Hypothalamus (tissue), 51 donors: ENCODE measurements around the gene FKBP6.
"Not testable (repeated sequence)": the region's sequence is repeated elsewhere in the genome, so short reads cannot be mapped to it uniquely, and the experiment has no call there.

Source experiments
- DNase-seq, 51 donors: peaks; one replicate each; lab custom pipeline; 2025; lab: John Stamatoyannopoulos, UW

FKBP6 gene

GRCh38 chr7:73327922-73328321, at the start of gene FKBP6, which contains the start of gene TRIM50:
TSS of gene FKBP6 (plus strand) at chr7:73328161. CDS start at chr7:73328429, 268 bp downstream.
TSS of gene TRIM50 (minus strand) at chr7:73328082. CDS start at chr7:73324787, 3,295 bp downstream.
- DNase-seq, result not testable (repeated sequence)

GRCh38 chr7:73297235-73297634, 30.7 kb upstream of the FKBP6 start:
- DNase-seq, result not testable (repeated sequence)

- DNase-seq, result not testable (repeated sequence)
Measured at GRCh38 chr7:73297706-73298105, 30.3 kb upstream of the FKBP6 start.

GRCh38 chr7:73299812-73300211, 28.1 kb upstream of the FKBP6 start:
- DNase-seq, result not testable (repeated sequence)

- not testable (repeated sequence) for DNase-seq
Measured at GRCh38 chr7:73301108-73301507, 26.9 kb upstream of the FKBP6 start.

GRCh38 chr7:73302846-73303245, 25.1 kb upstream of the FKBP6 start:
- not testable (repeated sequence) for DNase-seq

GRCh38 chr7:73303546-73303945, 24.4 kb upstream of the FKBP6 start:
- no peak for DNase-seq

- no peak for DNase-seq
Measured at GRCh38 chr7:73304071-73304470, 23.9 kb upstream of the FKBP6 start.

GRCh38 chr7:73304612-73305387, 23.2 kb upstream of the FKBP6 start:
- DNase-seq, result not testable (repeated sequence)

GRCh38 chr7:73307436-73307835, 20.5 kb upstream of the FKBP6 start:
- no peak for DNase-seq

GRCh38 chr7:73308074-73308664, 19.8 kb upstream of the FKBP6 start:
- DNase-seq, result peak in 3 of 51 donors; percentile 22 to 55 (median 38)

GRCh38 chr7:73308665-73309214, 19.2 kb upstream of the FKBP6 start, which contains the start of gene NSUN5:
TSS of gene NSUN5 (minus strand) at chr7:73308826. CDS start at chr7:73308790, 36 bp downstream.
- DNase-seq, result peak; percentile 10 to 87 (median 65)

GRCh38 chr7:73311421-73311820, 16.5 kb upstream of the FKBP6 start:
- DNase-seq, result not testable (repeated sequence)

- no peak for DNase-seq
Measured at GRCh38 chr7:73312831-73313520, 15.0 kb upstream of the FKBP6 start.

- DNase-seq, result no peak
Measured at GRCh38 chr7:73313521-73313906, 14.4 kb upstream of the FKBP6 start.

GRCh38 chr7:73314271-73314670, 13.7 kb upstream of the FKBP6 start:
- DNase-seq, result no peak

GRCh38 chr7:73316521-73316920, 11.4 kb upstream of the FKBP6 start:
- no peak for DNase-seq

GRCh38 chr7:73318656-73319204, 9.2 kb upstream of the FKBP6 start:
- not testable (repeated sequence) for DNase-seq

GRCh38 chr7:73319541-73319940, 8.4 kb upstream of the FKBP6 start:
- not testable (repeated sequence) for DNase-seq

- DNase-seq, result not testable (repeated sequence)
Measured at GRCh38 chr7:73320009-73320408, 8.0 kb upstream of the FKBP6 start.
